Fibroblast of lung (primary cell): ENCODE measurements around the gene SEZ6L.

Experiments
- CTCF ChIP-seq, 2 donors: IDR thresholded peaks in 1 of 2; conservative IDR thresholded peaks in 1 of 2; 1 replicate in 1 of 2; 2 replicates in 1 of 2; pipeline ENCODE4 v1.5.1; 2011 to 2012; ENCODE audit warnings: low read length in 2 of 2, control low read depth in 1 of 2, inconsistent platforms in 1 of 2, low read depth in 1 of 2, mild to moderate bottlenecking in 1 of 2
- EZH2 ChIP-seq: IDR thresholded peaks from 2 replicates; pipeline ENCODE4 v1.5.1; 2012; ENCODE audit warnings: low read length, control low read depth, mild to moderate bottlenecking; ENCODE audit errors: missing control alignments

- TF ChIP-seq CTCF (conservative IDR thresholded peaks at IDR 0.05 in 1 of 2, IDR thresholded peaks at IDR 0.05 in 1 of 2; ENCODE audit: low read depth in 1 of 2, low read length in 2 of 2) (no peak), EZH2 (no peak)
Observed at GRCh38 chr22:26357813-26358212, 188.6 kb downstream of the SEZ6L start.
